ENCODE data around the gene B4GALT5. TPM values are rescaled to one million over a fixed set of nuclear protein-coding genes. Genes with fewer than 3 reads are reported as not detected.
"Not testable (repeated sequence)": the region's sequence is repeated elsewhere in the genome, so short reads cannot be mapped to it uniquely, and the experiment has no call there.

Gene B4GALT5
- polyA plus RNA-seq, 2 donors: 17.9 to 28.3 TPM

DNA sequence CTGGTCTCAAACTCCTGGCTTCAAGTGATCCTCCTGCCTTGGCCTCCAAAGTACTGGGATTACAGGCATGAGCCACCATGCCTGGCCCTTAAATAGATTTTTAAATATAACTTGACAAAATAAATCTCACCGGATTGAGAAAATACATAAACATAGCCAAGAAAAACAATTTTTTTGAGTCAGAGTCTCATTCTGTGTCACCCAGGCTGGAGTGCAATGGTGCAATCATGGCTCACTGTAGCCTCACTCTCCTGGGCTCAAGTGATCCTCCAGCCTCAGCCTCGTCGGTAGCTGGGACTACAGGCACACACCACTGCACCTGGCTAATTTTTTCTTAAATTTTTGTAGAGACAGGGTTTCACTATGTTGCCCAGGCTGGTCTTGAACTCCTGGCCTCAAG, 85.4 kb downstream of the B4GALT5 start:
- not testable (repeated sequence) for H3K4me3 ChIP-seq (ENCODE audit: low read depth in 1 of 2, low read length in 2 of 2); H3K9me3 ChIP-seq (ENCODE audit: control insufficient read depth in 2 of 2, insufficient read depth in 1 of 2, low read depth in 1 of 2, low read length in 1 of 2); H3K27ac ChIP-seq (ENCODE audit: low read depth in 2 of 2, low read length in 1 of 2); H3K27me3 ChIP-seq (ENCODE audit: control insufficient read depth in 1 of 2, insufficient read depth in 2 of 2, low read length in 2 of 2); H3K36me3 ChIP-seq (ENCODE audit: control insufficient read depth in 2 of 2, insufficient read depth in 2 of 2, low read length in 1 of 2)
- WGBS, 2 donors: 78 to 85% methylated on average over 3 of the region's 3 CpGs
- H3K4me1 ChIP-seq (ENCODE audit: control insufficient read depth in 2 of 2, insufficient read depth in 2 of 2, low read length in 1 of 2): peaks cover 3 to 14% of the 10 kb centered on the region in 2 donors

DNA sequence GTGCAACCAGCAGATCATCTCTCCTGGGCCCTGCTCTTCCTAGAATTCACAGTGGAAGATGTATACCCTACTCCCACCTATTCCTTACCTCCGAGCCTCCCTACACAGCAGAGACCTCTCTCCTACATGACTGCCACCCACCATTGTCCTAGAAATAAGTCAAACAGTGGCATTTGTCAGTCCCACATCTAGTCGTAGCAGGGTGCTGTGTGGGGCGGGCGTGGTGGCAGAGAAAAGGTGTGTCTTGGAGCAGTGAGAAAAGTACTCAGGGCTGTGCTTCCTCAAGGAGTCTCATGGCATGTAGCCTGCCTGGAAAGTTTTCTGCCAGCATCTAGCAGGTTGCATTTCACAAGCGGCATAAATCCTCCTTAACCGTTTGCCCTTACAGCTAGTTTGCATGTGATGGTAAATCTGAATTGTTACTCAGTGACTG, 86.3 kb downstream of the B4GALT5 start:
- WGBS, 2 donors: 50 to 55% methylated on average over 6 of the region's 6 CpGs
- H3K27ac ChIP-seq (ENCODE audit: low read depth in 2 of 2, low read length in 1 of 2): peak overlapping the region; percentile 77 to 80
- H3K4me1 ChIP-seq (ENCODE audit: control insufficient read depth in 2 of 2, insufficient read depth in 2 of 2, low read length in 1 of 2): peaks cover 3 to 14% of the 10 kb centered on the region in 2 donors
- H3K9me3 ChIP-seq (ENCODE audit: control insufficient read depth in 2 of 2, insufficient read depth in 1 of 2, low read depth in 1 of 2, low read length in 1 of 2): no peaks in the 10 kb centered on the region
- H3K27me3 ChIP-seq (ENCODE audit: control insufficient read depth in 1 of 2, insufficient read depth in 2 of 2, low read length in 2 of 2): no peaks in the 10 kb centered on the region
- no peak overlapping the region for H3K4me3 ChIP-seq (ENCODE audit: low read depth in 1 of 2, low read length in 2 of 2)
- H3K36me3 ChIP-seq (ENCODE audit: control insufficient read depth in 2 of 2, insufficient read depth in 2 of 2, low read length in 1 of 2): peaks cover 0 to 7% of the 10 kb centered on the region in 2 donors

DNA sequence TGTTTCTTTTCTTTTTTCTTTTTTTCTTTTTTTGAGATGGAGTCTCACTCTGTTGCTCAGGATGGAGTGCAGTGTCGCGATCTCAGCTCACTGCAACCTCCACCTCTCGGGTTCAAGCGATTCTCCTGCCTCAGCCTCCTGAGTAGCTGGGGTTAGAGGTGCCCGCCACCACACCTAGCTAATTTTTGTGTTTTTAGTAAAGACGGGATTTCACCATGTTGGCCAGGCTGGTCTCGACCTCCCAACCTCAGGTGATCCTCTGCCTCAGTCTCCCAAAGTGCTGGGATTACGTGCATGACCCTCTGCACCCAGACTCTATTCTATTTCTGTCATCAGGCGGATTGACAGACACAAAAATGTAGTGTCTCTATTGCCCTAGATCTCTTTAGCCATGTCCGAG, 88.7 kb downstream of the B4GALT5 start:
- H3K36me3 ChIP-seq (ENCODE audit: control insufficient read depth in 2 of 2, insufficient read depth in 2 of 2, low read length in 1 of 2); H3K4me3 ChIP-seq (ENCODE audit: low read depth in 1 of 2, low read length in 2 of 2); H3K9me3 ChIP-seq (ENCODE audit: control insufficient read depth in 2 of 2, insufficient read depth in 1 of 2, low read depth in 1 of 2, low read length in 1 of 2); H3K27me3 ChIP-seq (ENCODE audit: control insufficient read depth in 1 of 2, insufficient read depth in 2 of 2, low read length in 2 of 2): not testable (repeated sequence)
- WGBS, 2 donors: 91 to 94% methylated on average over 10 of the region's 10 CpGs
- peak overlapping the region in 1 of 2 donors; percentile 40 for H3K27ac ChIP-seq (ENCODE audit: low read depth in 2 of 2, low read length in 1 of 2)
- peaks cover 0 to 13% of the 10 kb centered on the region in 2 donors for H3K4me1 ChIP-seq (ENCODE audit: control insufficient read depth in 2 of 2, insufficient read depth in 2 of 2, low read length in 1 of 2)

DNA sequence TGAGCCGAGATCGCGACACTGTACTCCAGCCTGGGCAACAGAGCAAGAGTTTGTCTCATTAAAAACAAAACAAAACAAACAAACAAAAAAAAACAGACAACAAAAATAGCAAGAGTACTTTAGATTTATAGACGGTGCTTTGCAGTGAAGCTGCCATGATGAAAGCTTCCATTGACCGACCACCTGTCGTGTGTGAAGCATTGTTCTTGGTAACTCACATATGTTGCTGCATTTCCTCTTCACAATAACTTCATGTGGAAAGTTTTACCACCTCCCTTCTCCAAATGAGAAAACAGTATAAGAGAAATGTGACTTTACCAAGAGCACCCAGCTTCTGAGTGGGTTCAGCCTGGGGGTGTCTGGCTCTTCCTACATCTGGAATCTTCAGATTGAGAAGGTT, 89.4 kb downstream of the B4GALT5 start:
- no peaks in the 10 kb centered on the region for H3K36me3 ChIP-seq (ENCODE audit: control insufficient read depth in 2 of 2, insufficient read depth in 2 of 2, low read length in 1 of 2)
- H3K4me1 ChIP-seq (ENCODE audit: control insufficient read depth in 2 of 2, insufficient read depth in 2 of 2, low read length in 1 of 2): peaks cover 0 to 13% of the 10 kb centered on the region in 2 donors
- no peaks in the 10 kb centered on the region for H3K9me3 ChIP-seq (ENCODE audit: control insufficient read depth in 2 of 2, insufficient read depth in 1 of 2, low read depth in 1 of 2, low read length in 1 of 2)
- H3K27me3 ChIP-seq (ENCODE audit: control insufficient read depth in 1 of 2, insufficient read depth in 2 of 2, low read length in 2 of 2): no peaks in the 10 kb centered on the region
- no peak overlapping the region for H3K4me3 ChIP-seq (ENCODE audit: low read depth in 1 of 2, low read length in 2 of 2)
- 88 to 90% methylated on average over 6 of the region's 6 CpGs for WGBS, 2 donors
- H3K27ac ChIP-seq (ENCODE audit: low read depth in 2 of 2, low read length in 1 of 2): no peak overlapping the region

DNA sequence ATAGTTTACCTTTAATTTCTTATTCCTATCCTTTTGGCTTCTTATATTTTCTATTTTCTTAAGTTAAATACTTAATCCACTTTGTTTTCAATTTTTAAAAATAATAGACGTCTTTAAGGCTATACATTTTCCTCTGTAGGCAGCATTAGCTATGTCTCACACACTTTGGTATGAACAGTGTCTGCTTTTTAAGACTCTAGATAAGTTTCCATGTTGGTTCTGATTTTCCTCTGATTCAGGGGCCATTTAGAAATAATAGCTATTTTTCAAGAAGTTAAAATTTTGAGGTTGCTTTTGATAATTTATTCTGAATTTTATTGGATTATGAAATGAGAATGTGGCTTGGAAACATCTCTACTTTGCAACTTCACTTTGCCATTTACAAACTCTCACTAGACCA, 91.4 kb downstream of the B4GALT5 start:
- Histone ChIP-seq H3K4me3 (ENCODE audit: low read depth in 1 of 2, low read length in 2 of 2) (no peak overlapping the region), H3K4me1 (ENCODE audit: control insufficient read depth in 2 of 2, insufficient read depth in 2 of 2, low read length in 1 of 2) (peaks cover 0 to 10% of the 10 kb centered on the region in 2 donors), H3K9me3 (ENCODE audit: control insufficient read depth in 2 of 2, insufficient read depth in 1 of 2, low read depth in 1 of 2, low read length in 1 of 2) (no peaks in the 10 kb centered on the region), H3K36me3 (ENCODE audit: control insufficient read depth in 2 of 2, insufficient read depth in 2 of 2, low read length in 1 of 2) (no peaks in the 10 kb centered on the region), H3K27ac (ENCODE audit: low read depth in 2 of 2, low read length in 1 of 2) (no peak overlapping the region), H3K27me3 (ENCODE audit: control insufficient read depth in 1 of 2, insufficient read depth in 2 of 2, low read length in 2 of 2) (no peaks in the 10 kb centered on the region)
- WGBS, 2 donors: 87 to 93% methylated on average over 1 of the region's 1 CpG

DNA sequence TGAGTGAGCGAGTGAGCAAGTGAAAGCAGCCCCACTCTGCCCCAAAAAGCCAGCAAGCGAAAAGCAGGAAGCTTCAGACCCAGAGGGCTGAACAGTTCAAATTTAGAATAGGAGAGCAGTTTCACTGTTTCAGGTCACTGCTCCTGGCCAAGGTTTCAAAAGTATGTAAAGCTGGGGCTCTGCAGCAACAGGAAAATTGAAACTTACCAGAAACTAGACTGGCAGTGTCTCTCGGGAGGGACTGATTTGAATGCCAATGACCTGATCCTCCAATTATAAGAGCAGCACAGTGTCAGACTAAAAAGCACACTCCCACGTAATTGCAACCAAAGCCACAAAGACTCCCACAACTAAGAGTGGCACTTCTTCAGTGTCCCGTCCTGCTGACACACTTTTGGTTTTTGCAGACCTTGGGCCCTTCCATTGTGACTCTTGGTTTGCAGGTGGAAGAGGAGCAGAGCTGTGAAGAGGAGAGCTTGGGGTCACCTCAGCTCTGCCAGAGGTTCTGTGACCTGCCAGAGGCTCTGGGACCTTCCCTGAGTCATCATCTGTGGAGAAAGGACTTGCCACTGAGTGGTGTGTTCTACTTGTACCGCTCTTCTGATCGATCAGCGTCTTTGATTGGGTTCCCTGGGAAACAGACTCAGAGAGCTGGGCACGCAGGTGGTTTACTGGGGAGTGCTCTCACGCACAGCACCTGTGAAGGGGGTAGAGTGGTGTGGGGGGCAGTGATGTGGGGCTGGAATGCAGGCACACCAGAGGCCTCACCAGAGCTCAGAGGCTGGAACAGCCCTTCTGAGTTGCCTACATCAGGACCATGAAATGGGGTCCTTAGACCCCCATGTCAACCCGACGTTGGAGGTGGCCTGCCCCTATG, 93.1 kb downstream of the B4GALT5 start:
- Histone ChIP-seq H3K36me3 (ENCODE audit: control insufficient read depth in 2 of 2, insufficient read depth in 2 of 2, low read length in 1 of 2) (no peaks in the 10 kb centered on the region), H3K4me3 (ENCODE audit: low read depth in 1 of 2, low read length in 2 of 2) (no peak overlapping the region), H3K27me3 (ENCODE audit: control insufficient read depth in 1 of 2, insufficient read depth in 2 of 2, low read length in 2 of 2) (no peaks in the 10 kb centered on the region), H3K9me3 (ENCODE audit: control insufficient read depth in 2 of 2, insufficient read depth in 1 of 2, low read depth in 1 of 2, low read length in 1 of 2) (no peaks in the 10 kb centered on the region), H3K27ac (ENCODE audit: low read depth in 2 of 2, low read length in 1 of 2) (peak overlapping the region in 1 of 2 donors; percentile 51), H3K4me1 (ENCODE audit: control insufficient read depth in 2 of 2, insufficient read depth in 2 of 2, low read length in 1 of 2) (peaks cover 0 to 10% of the 10 kb centered on the region in 2 donors)
- WGBS, 2 donors: 69% methylated on average over 12 of the region's 12 CpGs

DNA sequence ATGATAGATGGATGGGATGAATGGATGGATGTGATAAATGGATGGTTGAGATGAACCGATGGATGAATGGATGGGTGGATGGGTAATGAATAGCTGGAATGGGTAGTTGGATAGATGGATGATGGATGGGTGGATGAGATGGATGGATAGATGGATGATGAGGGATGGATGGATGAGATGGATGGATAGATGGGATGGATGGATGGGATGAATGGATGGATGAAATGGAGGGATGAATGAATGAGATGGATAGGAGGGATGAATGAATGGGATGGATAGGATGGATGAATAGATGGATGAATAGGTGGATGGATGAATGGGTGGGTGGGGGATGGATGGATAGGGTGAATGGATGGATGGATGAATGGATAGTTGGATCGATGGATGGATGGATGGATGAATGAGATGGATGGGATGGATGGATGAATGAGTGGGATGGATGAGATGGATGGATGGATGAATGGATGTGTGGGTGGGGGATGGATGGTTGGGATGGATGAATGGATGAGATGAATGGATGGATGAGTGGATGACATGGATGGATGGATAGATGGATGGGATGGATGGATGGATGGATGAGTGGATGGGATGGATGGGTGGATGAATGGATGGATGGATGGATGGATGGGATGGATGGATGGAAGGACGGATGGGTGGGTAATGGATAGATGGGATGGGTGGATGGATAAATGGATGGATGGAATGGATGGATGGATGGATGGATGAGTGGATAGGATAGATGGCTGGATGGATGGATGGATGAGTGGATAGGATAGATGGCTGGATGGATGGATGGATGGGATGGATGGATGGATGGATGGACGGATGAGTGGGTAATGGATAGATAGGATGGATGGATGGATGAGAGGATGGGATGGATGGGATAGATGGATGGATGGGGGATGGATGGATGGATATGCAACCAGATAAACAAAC, 94.3 kb downstream of the B4GALT5 start:
- H3K36me3 ChIP-seq (ENCODE audit: control insufficient read depth in 2 of 2, insufficient read depth in 2 of 2, low read length in 1 of 2): no peaks in the 10 kb centered on the region
- peaks cover 0 to 10% of the 10 kb centered on the region in 2 donors for H3K4me1 ChIP-seq (ENCODE audit: control insufficient read depth in 2 of 2, insufficient read depth in 2 of 2, low read length in 1 of 2)
- 95 to 97% methylated on average over 4 of the region's 4 CpGs for WGBS, 2 donors
- H3K27ac ChIP-seq (ENCODE audit: low read depth in 2 of 2, low read length in 1 of 2): no peak overlapping the region
- H3K27me3 ChIP-seq (ENCODE audit: control insufficient read depth in 1 of 2, insufficient read depth in 2 of 2, low read length in 2 of 2): no peaks in the 10 kb centered on the region
- H3K9me3 ChIP-seq (ENCODE audit: control insufficient read depth in 2 of 2, insufficient read depth in 1 of 2, low read depth in 1 of 2, low read length in 1 of 2): no peaks in the 10 kb centered on the region
- no peak overlapping the region for H3K4me3 ChIP-seq (ENCODE audit: low read depth in 1 of 2, low read length in 2 of 2)

DNA sequence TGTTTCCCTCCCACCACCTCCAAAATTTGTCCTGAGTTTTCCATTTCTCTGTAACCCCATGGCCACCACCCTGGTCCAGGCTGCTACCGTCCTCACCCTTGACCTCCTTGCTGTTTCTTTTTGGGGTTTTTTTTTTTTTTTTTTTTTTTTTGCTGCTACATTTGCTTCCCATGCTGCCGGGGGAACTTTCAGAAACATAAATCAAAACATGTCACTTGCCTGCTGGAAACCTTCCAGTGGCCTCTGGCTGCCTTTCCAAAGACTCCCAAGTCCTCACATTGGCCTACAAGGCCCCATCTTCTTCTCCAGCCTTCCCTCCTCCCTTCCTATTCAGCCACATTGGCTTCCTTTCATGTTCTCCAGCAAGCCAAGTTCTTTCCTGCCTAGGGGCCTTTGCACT, 95.4 kb downstream of the B4GALT5 start:
- WGBS, 2 donors: 37 to 45% methylated on average over 2 of the region's 2 CpGs
- H3K27me3 ChIP-seq (ENCODE audit: control insufficient read depth in 1 of 2, insufficient read depth in 2 of 2, low read length in 2 of 2): no peaks in the 10 kb centered on the region
- peaks cover 0 to 10% of the 10 kb centered on the region in 2 donors for H3K4me1 ChIP-seq (ENCODE audit: control insufficient read depth in 2 of 2, insufficient read depth in 2 of 2, low read length in 1 of 2)
- no peaks in the 10 kb centered on the region for H3K36me3 ChIP-seq (ENCODE audit: control insufficient read depth in 2 of 2, insufficient read depth in 2 of 2, low read length in 1 of 2)
- no peak overlapping the region for H3K27ac ChIP-seq (ENCODE audit: low read depth in 2 of 2, low read length in 1 of 2)
- H3K9me3 ChIP-seq (ENCODE audit: control insufficient read depth in 2 of 2, insufficient read depth in 1 of 2, low read depth in 1 of 2, low read length in 1 of 2): no peaks in the 10 kb centered on the region
- no peak overlapping the region for H3K4me3 ChIP-seq (ENCODE audit: low read depth in 1 of 2, low read length in 2 of 2)

DNA sequence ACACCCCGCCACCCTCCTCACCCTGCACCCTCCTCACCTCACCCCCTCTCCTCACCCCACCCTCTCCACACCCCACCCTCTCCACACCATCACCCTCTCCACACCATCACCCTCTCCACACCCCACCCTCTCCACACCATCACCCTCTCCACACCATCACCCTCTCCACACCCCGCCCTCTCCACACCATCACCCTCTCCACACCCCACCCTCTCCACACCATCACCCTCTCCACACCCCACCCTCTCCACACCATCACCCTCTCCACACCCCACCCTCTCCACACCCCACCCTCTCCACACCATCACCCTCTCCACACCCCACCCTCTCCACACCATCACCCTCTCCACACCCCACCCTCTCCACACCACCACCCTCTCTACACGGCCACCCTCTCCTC, 96.3 kb downstream of the B4GALT5 start:
- not testable (repeated sequence) for H3K27me3 ChIP-seq (ENCODE audit: control insufficient read depth in 1 of 2, insufficient read depth in 2 of 2, low read length in 2 of 2); H3K27ac ChIP-seq (ENCODE audit: low read depth in 2 of 2, low read length in 1 of 2); H3K4me3 ChIP-seq (ENCODE audit: low read depth in 1 of 2, low read length in 2 of 2); H3K9me3 ChIP-seq (ENCODE audit: control insufficient read depth in 2 of 2, insufficient read depth in 1 of 2, low read depth in 1 of 2, low read length in 1 of 2); H3K36me3 ChIP-seq (ENCODE audit: control insufficient read depth in 2 of 2, insufficient read depth in 2 of 2, low read length in 1 of 2)
- WGBS, 2 donors: 40 to 74% methylated on average over 2 to 3 of the region's 3 CpGs
- peaks cover 0 to 10% of the 10 kb centered on the region in 2 donors for H3K4me1 ChIP-seq (ENCODE audit: control insufficient read depth in 2 of 2, insufficient read depth in 2 of 2, low read length in 1 of 2)

Measured in esophagus (tissue), 2 donors.